HepG2 (cell line): ENCODE data around the gene CDC14A. TPM values are rescaled to one million over a fixed set of nuclear protein-coding genes. Genes with fewer than 3 reads are reported as not detected.
A peak's percentile ranks its signal among the peaks of the same experiment; 100 is the strongest.

Source experiments
- ATAC-seq: fragments of 200-7000 bp; cut with Tn5 transposase; 3 replicates; pipeline ENCODE4 v1.9.1; 2020; ENCODE audit warnings: mild to moderate bottlenecking, moderate library complexity
- BruUV-seq: library from RNA; stranded (reverse); fragments of 400-500 nt; replicated peaks from 2 replicates; lab custom pipeline; 2021; lab: Mats Ljungman, UMichigan
- CTCF ChIA-PET: fragments of 300-600 bp; formaldehyde crosslinking; extraction: SDS; loops from one replicate; lab custom pipeline; 2021; ENCODE audit warnings: low total read pairs, inconsistent platforms, low intra/inter-chr PET ratio; lab: Yijun Ruan, JAX
- POLR2A ChIA-PET: fragments of 350-600 bp; sonication (Branson Sonifier 250); formaldehyde crosslinking; loops from one replicate; lab custom pipeline; 2020; ENCODE audit warnings: antibody characterized with exemption, inconsistent platforms; lab: Yijun Ruan, JAX
- DNase-seq: peaks from one replicate; pipeline ENCODE4 v3.0.0-alpha.2; 2015; ENCODE audit warnings: low spot score
- FAIRE-seq: peaks from 3 replicates; lab custom pipeline; 2011; peaks lifted over from hg19 to GRCh38; lab: Jason Lieb, UNC
- H2AFZ ChIP-seq: one replicate; pipeline ENCODE4 v1.6.1; 2011; ENCODE audit warnings: low read length, inconsistent platforms
- H3K27ac ChIP-seq: fragments of 300-600 bp; 3 replicates; pipeline ENCODE4 v1.8.0; 2011; ENCODE audit warnings: mixed run types, mild to moderate bottlenecking, mixed read lengths, low read length, inconsistent platforms; ENCODE audit not compliant: insufficient read depth; ENCODE audit errors: extremely low read length
- H3K27me3 ChIP-seq, 2 experiments: fragments of 200-600 bp in 1 of 2; 2 replicates in 1 of 2; 3 replicates in 1 of 2; pipeline versions ENCODE4 v1.6.0 to v1.8.0; 2011; ENCODE audit warnings: low read length in 2 of 2, mild to moderate bottlenecking in 2 of 2, moderate library complexity in 2 of 2, inconsistent platforms in 1 of 2; ENCODE audit not compliant: insufficient read depth in 2 of 2, control insufficient read depth in 1 of 2
- H3K36me3 ChIP-seq, 2 experiments: fragments of 200-600 bp in 1 of 2; replicated peaks in 1 of 2; 2 replicates in 1 of 2; 3 replicates in 1 of 2; pipeline versions ENCODE4 v1.5.1 to v1.8.0; 2011; ENCODE audit warnings: low read length in 2 of 2, inconsistent platforms in 1 of 2; ENCODE audit not compliant: insufficient read depth in 2 of 2, control insufficient read depth in 1 of 2
- H3K4me1 ChIP-seq: 2 replicates; pipeline ENCODE4 v1.5.1; 2012; ENCODE audit warnings: low read length, inconsistent platforms; ENCODE audit not compliant: insufficient read depth
- H3K4me2 ChIP-seq: 2 replicates; pipeline ENCODE4 v1.6.0; 2011; ENCODE audit warnings: low read depth, low read length, inconsistent platforms
- H3K4me3 ChIP-seq, 3 experiments: fragments of 200-600 bp in 1 of 3; sonication (generic), shearing (Covaris generic) in 1 of 3; replicated peaks in 1 of 3; 2 replicates each; pipeline ENCODE4 v1.5.1; 2011 to 2016; ENCODE audit warnings: low read length in 3 of 3, inconsistent platforms in 2 of 3, low read depth in 2 of 3, mild to moderate bottlenecking in 2 of 3, control low read depth in 1 of 3, mixed read lengths in 1 of 3; ENCODE audit not compliant: insufficient read depth in 1 of 3
- H3K79me2 ChIP-seq: one replicate; pipeline ENCODE4 v1.6.1; 2011; ENCODE audit warnings: low read length, inconsistent platforms; ENCODE audit not compliant: insufficient read depth
- H3K9ac ChIP-seq: 2 replicates; pipeline ENCODE4 v1.6.0; 2011; ENCODE audit warnings: mild to moderate bottlenecking, low read depth, low read length, inconsistent platforms; ENCODE audit not compliant: insufficient read depth
- H3K9me3 ChIP-seq: 2 replicates; pipeline ENCODE4 v1.5.1; 2012; ENCODE audit warnings: mild to moderate bottlenecking, low read length
- H4K20me1 ChIP-seq: 2 replicates; pipeline ENCODE4 v1.6.0; 2011; ENCODE audit warnings: inconsistent platforms, mild to moderate bottlenecking, low read length, moderate library complexity; ENCODE audit not compliant: insufficient read depth
- MIXL1 ChIP-seq: IDR thresholded peaks from 2 replicates; pipeline ENCODE4 v1.6.1; 2016
- MTA3 ChIP-seq: sonication (generic); formaldehyde crosslinking; IDR thresholded peaks from 2 replicates; pipeline ENCODE4 v1.4.0; 2020; ENCODE audit warnings: missing genetic modification reagents
- NBN ChIP-seq: fragments of 450-650 bp; conservative IDR thresholded peaks from 2 replicates; pipeline ENCODE4 v1.6.1; 2017
- NFE2 ChIP-seq: sonication (generic); formaldehyde crosslinking; IDR thresholded peaks from 2 replicates; pipeline ENCODE4 v1.4.0; 2020; ENCODE audit warnings: missing genetic modification reagents
- PRMT3 ChIP-seq: sonication (generic); formaldehyde crosslinking; IDR thresholded peaks from 2 replicates; pipeline ENCODE4 v1.8.1; 2022; ENCODE audit warnings: low read depth, mild to moderate bottlenecking, moderate library complexity, missing genetic modification reagents, borderline replicate concordance
- PTBP1 ChIP-seq: fragments of 200-400 bp; formaldehyde crosslinking; IDR thresholded peaks from 2 replicates; pipeline ENCODE4 v1.6.1; 2018; ENCODE audit warnings: low read length, low read depth; ENCODE audit not compliant: poor library complexity, severe bottlenecking
- RAD21 ChIP-seq: fragments of 450-650 bp; formaldehyde crosslinking; IDR thresholded peaks from 2 replicates; pipeline ENCODE4 v1.5.0; 2020; ENCODE audit warnings: mild to moderate bottlenecking
- RBM22 ChIP-seq: fragments of 200-400 bp; formaldehyde crosslinking; optimal IDR thresholded peaks from 2 replicates; pipeline ENCODE3; 2017; ENCODE audit warnings: mild to moderate bottlenecking, low read length, moderate library complexity
- REL ChIP-seq: sonication (generic); formaldehyde crosslinking; conservative IDR thresholded peaks from 2 replicates; pipeline ENCODE4 v1.8.0; 2022; ENCODE audit warnings: mild to moderate bottlenecking, missing genetic modification reagents, moderate library complexity
- RFX5 ChIP-seq: IDR thresholded peaks from 2 replicates; pipeline ENCODE4 v1.6.1; 2011; ENCODE audit warnings: low read depth, low read length, improper control_type of control experiment
- RFXAP ChIP-seq: sonication (generic); formaldehyde crosslinking; IDR thresholded peaks from 2 replicates; pipeline ENCODE4 v1.4.0; 2020; ENCODE audit warnings: missing genetic modification reagents, borderline replicate concordance
- SMAD1 ChIP-seq: sonication (generic); formaldehyde crosslinking; IDR thresholded peaks from 2 replicates; pipeline ENCODE4 v1.4.0; 2020; ENCODE audit warnings: missing genetic modification reagents, low read depth, mild to moderate bottlenecking, borderline replicate concordance
- SMC3 ChIP-seq: IDR thresholded peaks from 2 replicates; pipeline ENCODE4 v1.6.1; 2011; ENCODE audit warnings: low read length, improper control_type of control experiment
- SMYD3 ChIP-seq: sonication (generic); formaldehyde crosslinking; IDR thresholded peaks from 2 replicates; pipeline ENCODE4 v1.8.1; 2023; ENCODE audit warnings: mild to moderate bottlenecking, missing genetic modification reagents
- ZBTB1 ChIP-seq: sonication (generic); formaldehyde crosslinking; IDR thresholded peaks from 2 replicates; pipeline ENCODE4 v1.4.0; 2020; ENCODE audit warnings: missing genetic modification reagents, borderline replicate concordance
- ZNF557 ChIP-seq: sonication (generic); formaldehyde crosslinking; IDR thresholded peaks from 2 replicates; pipeline ENCODE4 v1.4.0; 2020; ENCODE audit warnings: missing genetic modification reagents
- ZNF562 ChIP-seq: sonication (generic); formaldehyde crosslinking; IDR thresholded peaks from 2 replicates; pipeline ENCODE4 v1.8.0; 2022; ENCODE audit warnings: missing genetic modification reagents, borderline replicate concordance
- ZNF605 ChIP-seq: sonication (generic); formaldehyde crosslinking; IDR thresholded peaks from 2 replicates; pipeline ENCODE4 v1.8.0; 2022; ENCODE audit warnings: mild to moderate bottlenecking, missing genetic modification reagents
- ZNF775 ChIP-seq: sonication (generic); formaldehyde crosslinking; IDR thresholded peaks from 2 replicates; pipeline ENCODE4 v1.4.0; 2020; ENCODE audit warnings: missing genetic modification reagents, mild to moderate bottlenecking, moderate library complexity, borderline replicate concordance
- ZNF883 ChIP-seq: sonication (generic); formaldehyde crosslinking; IDR thresholded peaks from 2 replicates; pipeline ENCODE4 v1.5.1; 2020; ENCODE audit warnings: mild to moderate bottlenecking, missing genetic modification reagents; ENCODE audit errors: not compliant biosample characterization
- ZSCAN22 ChIP-seq: sonication (generic); formaldehyde crosslinking; IDR thresholded peaks from 2 replicates; pipeline ENCODE4 v1.4.0; 2020; ENCODE audit warnings: mild to moderate bottlenecking, missing genetic modification reagents
- WGBS: methylation state at CpG from one replicate; pipeline ENCODE4 v1.1.6; 2017; ENCODE audit warnings: low lambda C conversion rate; 5-methylcytosine and 5-hydroxymethylcytosine counted together
- in situ Hi-C: cut with HindIII; loops from 2 replicates; pipeline ENCODE4 v1.10.0; 2017; ENCODE audit warnings: low pct_unique_long_range_greater_than_20kb; ENCODE audit not compliant: extremely low pct_ligation_motif_present
- intact Hi-C: fragments of 100-400 bp; cut with micrococcal nuclease; formaldehyde crosslinking; loops from one replicate; pipeline ENCODE4 v1.10.0; 2022; ENCODE audit not compliant: unreplicated experiment
- polyA plus RNA-seq, 8 experiments: library from polyadenylated mRNA; depleted of rRNA in 3 of 8; stranded (reverse) in 7 of 8; unstranded in 1 of 8; fragments of >200 nt; fragmentation: Illumina TruSeq in 4 of 8; extraction: Trizol in 4 of 8; gene quantifications; 2 replicates each; pipeline versions ENCODE4 v1.2.1 to v1.2.3, GENCODE V29; 2011 to 2016; ENCODE audit warnings: low read depth in 4 of 8, missing spikeins in 1 of 8, mixed read lengths in 1 of 8; ENCODE audit not compliant: insufficient read depth in 1 of 8
- total RNA-seq, 5 experiments: library from RNA; depleted of rRNA; stranded (reverse); fragments of >200 nt; fragmentation: Illumina TruSeq; extraction: Trizol; gene quantifications; 2 replicates each; pipeline ENCODE4 v1.2.3, GENCODE V29; 2016; ENCODE audit warnings: low read depth in 1 of 5
- TF ChIP-seq, protein P1 (sequence below): sonication (generic); formaldehyde crosslinking; IDR thresholded peaks from 2 replicates; pipeline ENCODE4 v1.8.0; 2022; ENCODE audit warnings: mild to moderate bottlenecking, missing genetic modification reagents
- TF ChIP-seq, protein P2 (sequence below): sonication (generic); formaldehyde crosslinking; conservative IDR thresholded peaks from 2 replicates; pipeline ENCODE4 v1.4.0; 2020; ENCODE audit warnings: missing genetic modification reagents
- TF ChIP-seq, protein P3 (sequence below): sonication (generic); formaldehyde crosslinking; IDR thresholded peaks from 2 replicates; pipeline ENCODE4 v1.8.1; 2022; ENCODE audit warnings: mild to moderate bottlenecking, missing genetic modification reagents

CDC14A gene
- total and polyA plus RNA-seq, 2 of the 13 experiments (the other 11 are each of a cell fraction or from before 2014, with no cell fraction given), result 2.8 to 4.9 TPM

DNA sequence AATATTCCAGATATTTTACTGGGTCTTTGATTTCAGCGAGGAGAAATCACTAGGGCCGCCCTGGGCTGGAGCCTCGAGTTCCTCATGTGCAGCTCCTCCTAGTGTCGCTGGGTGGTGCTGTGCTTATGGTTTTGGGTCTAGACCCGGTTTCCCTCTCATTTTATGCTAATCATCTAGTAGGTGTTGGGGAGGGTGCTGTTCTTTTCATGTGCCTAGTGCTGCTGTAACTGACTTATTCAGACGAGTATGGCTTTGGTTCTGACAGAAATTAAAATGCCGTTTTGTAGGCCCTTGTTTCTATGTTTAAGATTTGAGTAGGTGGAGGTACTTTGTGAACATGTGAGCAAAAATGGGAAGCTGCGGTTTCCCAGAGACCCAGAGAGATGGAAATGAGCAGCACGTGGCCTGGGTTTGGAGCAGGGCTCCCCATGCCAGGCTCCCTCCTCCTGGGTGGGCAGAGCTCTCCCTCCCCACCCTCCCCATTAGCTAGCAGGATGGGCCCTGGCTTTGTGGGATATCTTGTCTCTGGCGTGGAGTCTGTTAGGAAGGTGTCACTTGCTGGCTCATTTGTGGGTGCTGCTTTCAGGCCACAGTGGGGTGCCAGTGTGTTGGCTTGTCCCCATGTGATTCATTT lies 111.6 kb downstream of the CDC14A start:
- Histone ChIP-seq H3K27ac (no peak overlapping the region), H3K4me1 (no peaks in the 10 kb centered on the region), H3K4me2 (no peak overlapping the region), H3K9ac (no peak overlapping the region), H3K79me2 (no peaks in the 10 kb centered on the region), H3K9me3 (no peaks in the 10 kb centered on the region), H3K36me3 (no peaks in the 10 kb centered on the region), H3K27me3 (no peaks in the 10 kb centered on the region), H2AFZ (no peak overlapping the region), H4K20me1 (no peaks in the 10 kb centered on the region), H3K4me3 (no peak overlapping the region)
- CTCF ChIA-PET, result interaction anchor here (1.4 to 2.9 kb wide), 3 partner anchors 80 to 405 kb away, joined by 8 to 20 read pairs (median 12); no protein-coding TSS in a partner anchor
- FAIRE-seq (peak; percentile 46), ATAC-seq (peak; percentile 92), DNase-seq (peak; percentile 64)
- WGBS, result 33% methylated on average over 9 of the region's 10 CpGs
- intact Hi-C loops (loop anchor here (1.0 to 5.0 kb wide), 3 partner anchors 79 to 404 kb away; no protein-coding TSS in a partner anchor), in situ Hi-C loops (no loop called here)
- POLR2A ChIA-PET, result no interaction called here
- no TSS peak for BruUV-seq
- TF ChIP-seq RBM22, result no peak
- TF ChIP-seq SMC3, result peak; percentile 92
- TF ChIP-seq, protein P1, sequence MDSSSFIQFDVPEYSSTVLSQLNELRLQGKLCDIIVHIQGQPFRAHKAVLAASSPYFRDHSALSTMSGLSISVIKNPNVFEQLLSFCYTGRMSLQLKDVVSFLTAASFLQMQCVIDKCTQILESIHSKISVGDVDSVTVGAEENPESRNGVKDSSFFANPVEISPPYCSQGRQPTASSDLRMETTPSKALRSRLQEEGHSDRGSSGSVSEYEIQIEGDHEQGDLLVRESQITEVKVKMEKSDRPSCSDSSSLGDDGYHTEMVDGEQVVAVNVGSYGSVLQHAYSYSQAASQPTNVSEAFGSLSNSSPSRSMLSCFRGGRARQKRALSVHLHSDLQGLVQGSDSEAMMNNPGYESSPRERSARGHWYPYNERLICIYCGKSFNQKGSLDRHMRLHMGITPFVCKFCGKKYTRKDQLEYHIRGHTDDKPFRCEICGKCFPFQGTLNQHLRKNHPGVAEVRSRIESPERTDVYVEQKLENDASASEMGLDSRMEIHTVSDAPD, result no peak
- TF ChIP-seq ZBTB1 (CRISPR knock-in tag), result no peak
- TF ChIP-seq RFX5, result no peak
- no peak for TF ChIP-seq RFXAP (CRISPR knock-in tag)
- TF ChIP-seq ZNF557 (CRISPR knock-in tag), result no peak
- 0 out of 2 replicates have a peak, but pooled peaks have one; percentile 35 for TF ChIP-seq ZNF605
- TF ChIP-seq MIXL1 (CRISPR knock-in tag), result 0 out of 2 replicates have a peak, but pooled peaks have one; percentile 37
- TF ChIP-seq, protein P2, sequence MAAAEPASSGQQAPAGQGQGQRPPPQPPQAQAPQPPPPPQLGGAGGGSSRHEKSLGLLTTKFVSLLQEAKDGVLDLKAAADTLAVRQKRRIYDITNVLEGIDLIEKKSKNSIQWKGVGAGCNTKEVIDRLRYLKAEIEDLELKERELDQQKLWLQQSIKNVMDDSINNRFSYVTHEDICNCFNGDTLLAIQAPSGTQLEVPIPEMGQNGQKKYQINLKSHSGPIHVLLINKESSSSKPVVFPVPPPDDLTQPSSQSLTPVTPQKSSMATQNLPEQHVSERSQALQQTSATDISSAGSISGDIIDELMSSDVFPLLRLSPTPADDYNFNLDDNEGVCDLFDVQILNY (CRISPR knock-in tag), result no peak
- no peak for TF ChIP-seq SMYD3 (CRISPR knock-in tag)
- no peak for TF ChIP-seq NBN
- TF ChIP-seq REL (CRISPR knock-in tag), result no peak
- TF ChIP-seq, protein P3, sequence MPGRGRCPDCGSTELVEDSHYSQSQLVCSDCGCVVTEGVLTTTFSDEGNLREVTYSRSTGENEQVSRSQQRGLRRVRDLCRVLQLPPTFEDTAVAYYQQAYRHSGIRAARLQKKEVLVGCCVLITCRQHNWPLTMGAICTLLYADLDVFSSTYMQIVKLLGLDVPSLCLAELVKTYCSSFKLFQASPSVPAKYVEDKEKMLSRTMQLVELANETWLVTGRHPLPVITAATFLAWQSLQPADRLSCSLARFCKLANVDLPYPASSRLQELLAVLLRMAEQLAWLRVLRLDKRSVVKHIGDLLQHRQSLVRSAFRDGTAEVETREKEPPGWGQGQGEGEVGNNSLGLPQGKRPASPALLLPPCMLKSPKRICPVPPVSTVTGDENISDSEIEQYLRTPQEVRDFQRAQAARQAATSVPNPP (CRISPR knock-in tag), result no peak
- TF ChIP-seq ZNF562 (CRISPR knock-in tag), result no peak
- TF ChIP-seq PRMT3 (CRISPR knock-in tag), result no peak
- peak; percentile 83; the same call in 1 of the 2 replicates for TF ChIP-seq RAD21
- no peak for TF ChIP-seq MTA3 (CRISPR knock-in tag)
- TF ChIP-seq NFE2 (CRISPR knock-in tag), result no peak
- no peak for TF ChIP-seq SMAD1
- TF ChIP-seq PTBP1, result no peak
- no peak for TF ChIP-seq ZNF883 (CRISPR knock-in tag)
- TF ChIP-seq ZNF775, result no peak
- TF ChIP-seq ZSCAN22 (CRISPR knock-in tag), result no peak
